ENCODE data around the gene TSHZ2. TPM values are rescaled to one million over a fixed set of nuclear protein-coding genes. Genes with fewer than 3 reads are reported as not detected.

The TSHZ2 gene
- polyA plus RNA-seq, 1 donor from 2014 or later, result 4.6 TPM

- Histone ChIP-seq H3K9me2 (ENCODE audit: insufficient read depth, low read length) (no peaks in the 10 kb centered on the region), H3K9ac (ENCODE audit: low read length) (no peak overlapping the region), H3F3A (ENCODE audit: insufficient read depth, low read length, poor library complexity, severe bottlenecking) (peaks cover 4% of the 10 kb centered on the region), H3K27me3 (ENCODE audit: insufficient read depth, low read depth, low read length) (no peaks in the 10 kb centered on the region), H3K36me3 (ENCODE audit: insufficient read depth, low read length) (no peaks in the 10 kb centered on the region), H3K27ac (ENCODE audit: low read length) (no peak overlapping the region), H2AFZ (ENCODE audit: low read depth, low read length) (no peak overlapping the region), H3K79me2 (replicated peaks; ENCODE audit: insufficient read depth, low read length) (no peaks in the 10 kb centered on the region), H3K4me2 (ENCODE audit: low read length) (no peak overlapping the region), H3K4me3 (ENCODE audit: low read length) (no peak overlapping the region), H4K20me1 (ENCODE audit: insufficient read depth) (no peaks in the 10 kb centered on the region), H3K9me3 (ENCODE audit: low read length) (no peaks in the 10 kb centered on the region)
- no peak for TF ChIP-seq RAD21 (conservative IDR thresholded peaks at IDR 0.05)
- TF ChIP-seq EZH2 (IDR thresholded peaks at IDR 0.05; ENCODE audit: borderline replicate concordance, insufficient read depth, low read length, poor library complexity, severe bottlenecking), result no peak
- no peak for TF ChIP-seq TAF1 (IDR thresholded peaks at IDR 0.05; ENCODE audit: low read depth)
- TF ChIP-seq, protein P1, sequence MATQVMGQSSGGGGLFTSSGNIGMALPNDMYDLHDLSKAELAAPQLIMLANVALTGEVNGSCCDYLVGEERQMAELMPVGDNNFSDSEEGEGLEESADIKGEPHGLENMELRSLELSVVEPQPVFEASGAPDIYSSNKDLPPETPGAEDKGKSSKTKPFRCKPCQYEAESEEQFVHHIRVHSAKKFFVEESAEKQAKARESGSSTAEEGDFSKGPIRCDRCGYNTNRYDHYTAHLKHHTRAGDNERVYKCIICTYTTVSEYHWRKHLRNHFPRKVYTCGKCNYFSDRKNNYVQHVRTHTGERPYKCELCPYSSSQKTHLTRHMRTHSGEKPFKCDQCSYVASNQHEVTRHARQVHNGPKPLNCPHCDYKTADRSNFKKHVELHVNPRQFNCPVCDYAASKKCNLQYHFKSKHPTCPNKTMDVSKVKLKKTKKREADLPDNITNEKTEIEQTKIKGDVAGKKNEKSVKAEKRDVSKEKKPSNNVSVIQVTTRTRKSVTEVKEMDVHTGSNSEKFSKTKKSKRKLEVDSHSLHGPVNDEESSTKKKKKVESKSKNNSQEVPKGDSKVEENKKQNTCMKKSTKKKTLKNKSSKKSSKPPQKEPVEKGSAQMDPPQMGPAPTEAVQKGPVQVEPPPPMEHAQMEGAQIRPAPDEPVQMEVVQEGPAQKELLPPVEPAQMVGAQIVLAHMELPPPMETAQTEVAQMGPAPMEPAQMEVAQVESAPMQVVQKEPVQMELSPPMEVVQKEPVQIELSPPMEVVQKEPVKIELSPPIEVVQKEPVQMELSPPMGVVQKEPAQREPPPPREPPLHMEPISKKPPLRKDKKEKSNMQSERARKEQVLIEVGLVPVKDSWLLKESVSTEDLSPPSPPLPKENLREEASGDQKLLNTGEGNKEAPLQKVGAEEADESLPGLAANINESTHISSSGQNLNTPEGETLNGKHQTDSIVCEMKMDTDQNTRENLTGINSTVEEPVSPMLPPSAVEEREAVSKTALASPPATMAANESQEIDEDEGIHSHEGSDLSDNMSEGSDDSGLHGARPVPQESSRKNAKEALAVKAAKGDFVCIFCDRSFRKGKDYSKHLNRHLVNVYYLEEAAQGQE (IDR thresholded peaks at IDR 0.05; ENCODE audit: borderline replicate concordance), result no peak
- TF ChIP-seq MXI1 (conservative IDR thresholded peaks at IDR 0.05; ENCODE audit: poor library complexity, severe bottlenecking), result no peak
These were observed 48.2 kb downstream of the TSHZ2 start for GRCh38 chr20:53020376-53020775.

DNA sequence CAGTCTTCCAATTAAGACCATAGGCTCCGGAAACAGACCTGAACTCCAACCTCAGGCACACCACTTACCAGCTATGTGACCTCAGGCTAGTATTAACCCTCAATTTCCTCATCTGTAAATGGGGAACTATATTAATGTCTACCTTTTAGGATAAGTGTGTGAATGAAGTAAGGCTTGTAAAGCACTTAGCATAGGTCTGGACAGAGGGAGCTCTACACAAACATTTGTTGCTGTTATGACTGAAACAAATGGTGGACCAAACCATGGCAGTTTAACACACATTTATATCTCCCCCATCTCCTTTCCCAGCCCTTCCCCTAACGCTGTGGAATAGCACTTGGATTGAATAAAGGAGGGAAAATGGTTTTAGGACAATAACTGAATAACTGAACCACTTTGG is 48.7 kb downstream of the TSHZ2 start:
- Histone ChIP-seq H4K20me1 (ENCODE audit: insufficient read depth) (no peaks in the 10 kb centered on the region), H2AFZ (ENCODE audit: low read depth, low read length) (no peak overlapping the region), H3K79me2 (replicated peaks; ENCODE audit: insufficient read depth, low read length) (no peaks in the 10 kb centered on the region), H3K9me3 (ENCODE audit: low read length) (no peaks in the 10 kb centered on the region), H3K36me3 (ENCODE audit: insufficient read depth, low read length) (no peaks in the 10 kb centered on the region), H3K4me2 (ENCODE audit: low read length) (no peak overlapping the region), H3F3A (ENCODE audit: insufficient read depth, low read length, poor library complexity, severe bottlenecking) (peaks cover 4% of the 10 kb centered on the region), H3K9me2 (ENCODE audit: insufficient read depth, low read length) (no peaks in the 10 kb centered on the region), H3K27ac (ENCODE audit: low read length) (no peak overlapping the region), H3K9ac (ENCODE audit: low read length) (no peak overlapping the region), H3K4me3 (ENCODE audit: low read length) (no peak overlapping the region), H3K27me3 (ENCODE audit: insufficient read depth, low read depth, low read length) (no peaks in the 10 kb centered on the region)
- TF ChIP-seq EP300 (conservative IDR thresholded peaks at IDR 0.05; ENCODE audit: poor library complexity, severe bottlenecking) (no peak), MXI1 (conservative IDR thresholded peaks at IDR 0.05; ENCODE audit: poor library complexity, severe bottlenecking) (no peak), CTCF (IDR thresholded peaks at IDR 0.05; ENCODE audit: poor library complexity, severe bottlenecking) (no peak), SMC3 (conservative IDR thresholded peaks at IDR 0.05; ENCODE audit: poor library complexity) (no peak), TAF1 (IDR thresholded peaks at IDR 0.05; ENCODE audit: low read depth) (no peak), POLR2AphosphoS5 (IDR thresholded peaks at IDR 0.05) (no peak), RAD21 (conservative IDR thresholded peaks at IDR 0.05) (no peak), EZH2 (IDR thresholded peaks at IDR 0.05; ENCODE audit: borderline replicate concordance, insufficient read depth, low read length, poor library complexity, severe bottlenecking) (no peak)
- TF ChIP-seq, protein P1 (IDR thresholded peaks at IDR 0.05; ENCODE audit: borderline replicate concordance), result no peak
